Activated CD8-positive, alpha-beta memory T cell treated with anti-CD3 and anti-CD28 coated beads, Interleukin-2, amount 50 U/mL, for 1 hour (primary cell): Measurements from ENCODE around the gene PDHB.
"Not testable (repeated sequence)": the region's sequence is repeated elsewhere in the genome, so short reads cannot be mapped to it uniquely, and the experiment has no call there.

ENCODE experiments used
- DNase-seq: peaks from one replicate; pipeline ENCODE4 v3.0.0-alpha.2; 2020; ENCODE audit errors: extremely low read depth

The PDHB gene

DNA sequence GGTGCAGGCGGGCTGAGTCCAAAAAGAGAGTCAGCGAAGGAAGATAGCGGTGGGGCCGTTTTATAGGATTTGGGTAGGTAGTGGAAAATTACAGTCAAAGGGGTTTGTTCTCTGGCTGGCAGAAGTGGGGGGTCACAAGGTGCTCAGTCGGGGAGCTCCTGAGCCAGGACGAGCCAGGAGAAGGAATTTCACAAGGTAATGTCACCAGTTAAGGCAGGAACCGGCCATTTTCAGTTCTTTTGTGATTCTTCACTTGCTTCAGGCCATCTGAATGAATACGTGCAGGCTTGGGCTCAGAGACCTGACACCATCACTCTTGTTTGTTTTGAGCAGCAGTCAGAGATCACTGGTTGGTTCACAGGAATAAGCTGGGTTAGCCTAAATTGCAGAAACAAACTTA lies 3.6 kb upstream of the PDHB start:
- not testable (repeated sequence) for DNase-seq

DNA sequence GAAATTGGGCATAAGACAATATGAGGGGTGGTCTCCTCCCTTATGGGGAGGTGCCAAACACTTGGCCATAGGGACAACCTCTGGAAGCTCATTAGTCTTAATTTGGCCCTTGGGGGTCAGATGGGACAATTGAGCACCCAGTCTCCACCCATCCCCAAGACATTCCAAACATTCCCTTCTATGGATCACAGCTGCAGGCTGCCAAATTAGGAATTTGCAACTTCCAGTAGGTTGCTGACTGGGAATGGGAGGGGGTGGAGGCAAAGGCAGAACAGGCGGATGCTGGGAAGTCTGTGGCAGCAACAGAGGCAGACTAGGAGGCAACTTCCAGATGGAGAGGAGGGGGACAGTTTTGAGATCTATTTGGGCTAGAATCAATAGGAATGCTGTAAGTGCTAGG lies 1.4 kb upstream of the PDHB start:
- no peak for DNase-seq

- DNase-seq: no peak
Observed at GRCh38 chr3:58434511-58434910, 879 bp upstream of the PDHB start.

DNA sequence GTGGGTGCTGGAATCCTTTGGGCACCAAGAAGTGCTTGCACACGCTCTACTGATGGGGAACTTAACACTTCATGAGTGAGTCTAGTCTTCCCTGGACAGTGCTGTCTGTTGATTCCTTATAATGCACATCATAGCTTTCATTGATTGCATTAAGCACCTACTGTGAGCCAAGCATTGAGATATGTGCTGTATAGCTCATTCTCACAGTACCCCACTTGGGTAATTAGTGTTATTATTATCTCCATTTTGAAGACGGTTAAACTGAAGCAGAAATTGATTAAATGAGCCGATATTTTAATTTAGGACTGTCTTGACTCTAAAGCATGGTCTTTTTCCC lies 504 bp upstream of the PDHB start:
- no peak for DNase-seq

- DNase-seq: no peak
Observed at GRCh38 chr3:58432905-58433304, 727 bp downstream of the PDHB start.

DNA sequence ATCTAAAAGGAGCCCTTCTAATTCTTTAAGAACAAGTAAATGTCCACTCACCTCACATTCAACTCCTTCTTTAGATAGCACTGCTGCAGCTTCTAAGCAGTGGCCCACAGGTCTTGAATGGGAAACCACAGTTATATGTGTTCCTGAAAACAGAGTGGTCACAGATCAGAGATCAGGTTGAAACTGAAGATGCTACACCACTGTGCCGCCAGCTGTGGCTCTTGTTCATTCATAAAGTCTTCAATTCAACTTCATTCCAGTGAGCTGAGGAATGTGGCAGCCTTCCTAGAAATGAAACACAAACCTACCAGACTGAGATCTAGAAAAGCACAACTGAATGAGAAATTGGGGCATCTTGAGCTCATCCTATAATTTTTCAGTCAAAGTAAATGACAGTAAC lies 4.0 kb downstream of the PDHB start:
- DNase-seq: no peak

GRCh38 chr3:58427661-58428361 lies 5.8 kb downstream of the PDHB start:
- DNase-seq: no peak

DNA sequence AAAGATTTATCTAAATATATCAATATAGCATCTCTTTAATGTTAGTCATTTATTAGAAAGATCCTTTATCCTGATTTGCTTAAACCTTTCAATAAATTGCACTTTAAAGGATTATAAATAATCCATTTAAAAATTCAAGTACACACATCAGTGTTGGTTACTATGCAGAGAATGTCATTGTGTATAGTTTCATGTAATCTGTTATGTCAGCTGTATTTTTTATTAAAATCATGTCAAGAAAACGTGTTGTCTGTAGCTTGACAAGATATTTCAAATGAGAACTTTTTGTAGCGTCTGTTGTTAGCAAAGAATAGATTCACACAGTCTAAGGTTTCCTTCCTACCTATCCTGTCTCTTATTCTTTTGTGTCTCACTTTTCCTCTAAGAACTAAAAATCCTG lies 7.8 kb downstream of the PDHB start:
- DNase-seq: no peak

DNA sequence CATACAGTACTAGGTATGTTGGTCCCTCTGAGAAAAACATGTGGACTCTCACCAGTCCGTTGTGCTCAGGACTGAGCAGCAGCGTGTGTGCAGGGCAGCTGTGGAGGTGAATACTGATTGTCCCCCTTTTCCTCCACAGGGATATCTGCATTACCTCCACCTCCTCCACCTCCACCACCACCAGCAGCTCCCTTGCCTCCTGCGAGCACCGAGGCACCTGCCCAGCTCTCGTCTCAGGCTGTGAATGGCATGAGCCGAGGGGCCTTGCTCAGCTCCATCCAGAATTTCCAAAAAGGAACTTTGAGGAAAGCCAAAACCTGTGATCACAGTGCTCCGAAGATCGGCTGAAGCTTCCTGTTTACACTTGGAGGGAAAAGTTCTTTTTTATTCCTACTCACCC lies 9.0 kb downstream of the PDHB start:
- DNase-seq: no peak

DNA sequence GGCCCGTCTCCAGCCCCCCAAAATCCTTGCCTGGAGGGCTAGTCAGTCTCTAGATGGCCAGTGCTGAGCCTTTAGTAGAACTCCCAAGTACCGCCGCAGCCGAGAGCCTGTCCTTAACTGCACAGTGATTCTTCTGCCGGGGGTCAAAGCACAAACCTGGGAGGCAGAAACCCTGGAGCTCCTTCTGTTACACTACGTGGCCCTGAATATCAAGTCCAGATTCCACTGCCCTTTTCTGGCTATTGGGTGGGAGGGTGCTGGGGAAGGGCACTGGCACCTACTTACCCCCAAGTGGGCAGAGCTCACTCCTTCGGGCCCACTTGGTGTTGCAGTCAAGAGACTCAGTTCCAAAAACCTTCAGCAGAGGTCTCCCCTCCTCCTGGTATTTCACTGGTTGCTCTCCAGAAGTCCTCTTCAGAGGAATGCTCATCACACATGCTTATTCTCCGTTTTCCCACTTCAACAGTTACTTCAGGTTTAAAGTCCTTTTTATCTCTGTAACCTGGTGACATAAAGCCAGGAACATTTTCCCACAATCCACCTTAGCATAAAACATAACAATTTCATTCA lies 10.8 kb downstream of the PDHB start:
- no peak for DNase-seq

- DNase-seq: no peak
Observed at GRCh38 chr3:58421004-58421403, 12.6 kb downstream of the PDHB start.

DNA sequence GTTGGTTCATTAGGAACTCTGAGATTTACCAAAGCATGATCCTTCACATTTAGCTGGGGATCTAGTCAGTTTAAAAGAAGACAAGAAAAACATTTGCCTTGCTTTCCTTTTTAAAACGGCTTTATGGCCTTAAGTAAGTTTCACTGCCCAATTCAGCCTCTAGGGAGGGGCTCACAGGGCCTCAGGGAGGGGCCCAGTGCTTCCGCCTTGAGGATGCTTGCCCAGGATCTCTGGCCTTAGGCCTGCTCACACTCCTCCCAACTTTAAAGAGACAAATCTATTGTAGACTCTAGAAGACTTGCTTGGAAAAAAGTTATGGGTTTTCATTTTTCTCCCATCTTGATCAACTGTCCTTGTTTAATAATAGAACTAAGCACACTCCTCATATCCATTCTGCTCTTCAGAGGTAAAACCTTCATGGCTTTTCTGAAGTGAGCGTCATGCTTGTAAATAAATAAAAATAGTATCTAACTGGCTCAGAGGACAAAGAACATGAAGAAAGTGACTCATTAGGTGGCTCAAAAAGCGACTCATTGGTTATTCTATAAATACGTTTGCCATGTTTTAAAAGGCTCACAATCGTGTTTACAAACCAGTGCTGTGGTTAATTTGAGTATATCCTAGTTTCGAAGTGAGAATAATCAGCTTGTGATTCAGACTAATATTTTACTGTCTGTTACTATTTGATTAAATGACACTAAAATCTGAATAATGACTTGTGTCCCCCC lies 13.7 kb downstream of the PDHB start:
- DNase-seq: no peak

DNA sequence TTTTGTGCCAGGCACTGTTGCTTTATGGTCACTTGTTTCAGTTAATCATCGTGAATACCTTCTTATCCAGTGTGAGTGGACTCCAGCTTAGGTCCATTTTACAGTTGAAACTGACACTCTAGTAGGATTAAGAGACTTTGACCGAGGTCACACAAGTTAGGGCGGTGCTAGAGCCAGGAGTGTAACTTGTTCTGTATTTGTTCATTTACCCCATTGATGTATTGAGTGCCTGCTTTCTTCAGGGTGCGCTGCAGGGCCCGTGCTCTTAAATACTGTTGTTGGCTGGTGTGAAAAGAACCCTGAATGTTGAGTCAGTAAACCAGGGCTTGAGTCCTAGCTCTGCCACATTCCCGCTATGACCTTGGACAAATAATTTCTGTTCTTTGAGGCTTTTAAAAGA lies 15.4 kb downstream of the PDHB start:
- no peak for DNase-seq

DNA sequence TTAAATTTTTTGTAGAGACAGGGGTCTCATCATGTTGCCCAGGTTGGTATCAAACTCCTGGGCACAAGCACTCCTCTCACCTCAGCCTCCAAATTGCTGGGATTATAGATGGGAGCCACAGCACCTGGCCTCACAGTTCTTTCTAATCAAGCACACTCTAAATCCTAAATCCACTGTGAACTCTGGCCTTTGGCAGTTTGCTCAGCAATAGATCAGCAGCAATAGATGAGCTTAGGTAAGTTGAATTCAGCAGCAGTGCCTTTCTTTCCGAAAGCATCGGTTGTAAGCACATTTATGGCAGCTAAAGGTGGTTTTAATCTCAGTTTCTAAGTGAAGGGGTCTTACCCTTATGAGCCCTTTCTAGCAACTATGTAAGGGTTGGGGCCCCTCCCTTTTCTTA lies 16.6 kb downstream of the PDHB start:
- DNase-seq: no peak

- DNase-seq: no peak
Observed at GRCh38 chr3:58416191-58416590, 17.4 kb downstream of the PDHB start.

- peak; percentile 4 for DNase-seq
Observed at GRCh38 chr3:58414538-58415197, 19.0 kb downstream of the PDHB start.

- DNase-seq: no peak
Observed at GRCh38 chr3:58411851-58412830, 21.5 kb downstream of the PDHB start.

GRCh38 chr3:58411036-58411435 lies 22.6 kb downstream of the PDHB start:
- DNase-seq: no peak

DNA sequence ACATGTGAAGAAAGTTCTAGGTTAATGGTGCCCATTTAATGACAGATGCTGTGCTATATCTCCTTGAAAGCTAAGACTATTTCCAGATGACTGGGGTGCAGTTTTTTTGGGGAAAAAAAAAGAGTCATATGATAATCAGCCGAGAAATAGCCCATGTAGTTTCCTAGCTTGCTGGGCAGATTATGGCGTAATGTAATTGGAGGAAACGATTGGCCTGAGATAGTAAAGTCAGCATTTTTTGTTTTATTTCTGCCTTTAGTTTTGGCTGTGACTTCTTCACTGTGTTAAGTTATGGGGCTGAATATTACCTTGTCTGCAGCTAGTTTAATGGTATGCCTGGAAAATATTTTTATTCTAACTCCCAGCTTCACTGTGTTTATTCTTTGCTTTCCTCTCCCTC lies 24.0 kb downstream of the PDHB start:
- no peak for DNase-seq

DNA sequence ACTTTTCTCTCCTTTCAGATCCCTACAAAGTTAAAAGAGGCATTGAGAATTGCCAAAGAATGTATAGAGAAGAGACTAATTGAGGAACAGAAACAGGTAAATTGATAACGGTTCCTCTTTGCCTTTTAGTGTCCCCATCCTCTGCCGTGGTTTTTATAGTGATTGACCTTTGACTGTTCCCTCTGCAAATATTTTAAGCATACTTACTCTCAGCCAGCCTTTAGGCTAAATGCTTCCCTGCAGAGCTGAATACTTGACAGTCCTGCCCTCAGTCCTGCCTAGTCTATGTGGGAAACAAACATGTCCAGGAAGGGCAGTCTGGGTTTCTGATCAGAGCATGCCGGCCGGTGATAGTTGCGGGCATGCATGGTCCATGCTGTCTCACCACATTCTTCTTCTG lies 24.7 kb downstream of the PDHB start:
- DNase-seq: no peak

DNA sequence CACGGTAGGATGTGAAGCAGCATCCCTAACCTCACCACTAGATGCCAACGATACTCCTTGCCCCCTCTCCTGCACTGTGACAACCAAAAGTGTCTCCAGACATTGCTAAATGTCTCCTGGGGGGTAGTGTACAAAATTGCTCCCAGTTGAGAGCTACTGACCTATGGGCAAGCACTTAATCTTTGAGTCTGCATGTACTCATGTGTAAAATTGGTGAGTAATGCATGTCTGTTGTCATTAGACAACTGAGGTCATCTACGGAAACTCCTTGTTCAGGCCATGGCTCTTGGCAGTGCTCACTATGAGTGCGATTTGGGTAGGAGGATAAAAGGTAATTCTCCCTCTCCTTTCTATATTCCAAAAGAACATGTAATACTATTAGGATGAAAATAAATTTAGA lies 29.2 kb downstream of the PDHB start:
- DNase-seq: no peak
